Ishikawa (cell line): ENCODE measurements around the gene FAM111A.
A peak's percentile ranks its signal among the peaks of the same experiment; 100 is the strongest.

Experiments
- CEBPB ChIP-seq: IDR thresholded peaks from 2 replicates; pipeline ENCODE4 v1.6.1; 2012
- CREB1 ChIP-seq: IDR thresholded peaks from 2 replicates; pipeline ENCODE4 v1.6.1; 2012; ENCODE audit warnings: low read depth
- EGR1 ChIP-seq: IDR thresholded peaks from 2 replicates; pipeline ENCODE4 v1.6.1; 2012
- EP300 ChIP-seq: IDR thresholded peaks from 2 replicates; pipeline ENCODE4 v1.6.1; 2012; ENCODE audit warnings: borderline replicate concordance
- FOXM1 ChIP-seq: IDR thresholded peaks from 2 replicates; pipeline ENCODE4 v1.6.1; 2012; ENCODE audit warnings: low read depth, borderline replicate concordance
- NFIC ChIP-seq: IDR thresholded peaks from 2 replicates; pipeline ENCODE4 v1.6.1; 2012
- RAD21 ChIP-seq: IDR thresholded peaks from 2 replicates; pipeline ENCODE4 v1.6.1; 2012; ENCODE audit warnings: low read depth
- REST ChIP-seq: IDR thresholded peaks from 2 replicates; pipeline ENCODE4 v1.6.1; 2012; ENCODE audit warnings: low read depth, mild to moderate bottlenecking
- TAF1 ChIP-seq: IDR thresholded peaks from 2 replicates; pipeline ENCODE4 v1.6.1; 2012; ENCODE audit warnings: low read depth, mild to moderate bottlenecking
- TCF12 ChIP-seq: IDR thresholded peaks from 2 replicates; pipeline ENCODE4 v1.6.1; 2012; ENCODE audit warnings: low read depth
- TEAD4 ChIP-seq: IDR thresholded peaks from 2 replicates; pipeline ENCODE4 v1.6.1; 2012
- YY1 ChIP-seq: IDR thresholded peaks from 2 replicates; pipeline ENCODE4 v1.6.1; 2012; ENCODE audit warnings: low read depth
- ZBTB7A ChIP-seq: IDR thresholded peaks from 2 replicates; pipeline ENCODE4 v1.6.1; 2012; ENCODE audit warnings: low read depth
- TF ChIP-seq, protein P1 (sequence below): IDR thresholded peaks from 2 replicates; pipeline ENCODE4 v1.6.1; 2012
- TF ChIP-seq, protein P2 (sequence below): IDR thresholded peaks from 2 replicates; pipeline ENCODE4 v1.6.1; 2012

FAM111A gene

GRCh38 chr11:59135648-59136461 lies 6.8 kb upstream of the FAM111A start:
- TF ChIP-seq RAD21 (peak; percentile 88), YY1 (no peak), CEBPB (no peak)
- TF ChIP-seq, protein P1, sequence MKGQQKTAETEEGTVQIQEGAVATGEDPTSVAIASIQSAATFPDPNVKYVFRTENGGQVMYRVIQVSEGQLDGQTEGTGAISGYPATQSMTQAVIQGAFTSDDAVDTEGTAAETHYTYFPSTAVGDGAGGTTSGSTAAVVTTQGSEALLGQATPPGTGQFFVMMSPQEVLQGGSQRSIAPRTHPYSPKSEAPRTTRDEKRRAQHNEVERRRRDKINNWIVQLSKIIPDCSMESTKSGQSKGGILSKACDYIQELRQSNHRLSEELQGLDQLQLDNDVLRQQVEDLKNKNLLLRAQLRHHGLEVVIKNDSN: no peak
- TF ChIP-seq, protein P2, sequence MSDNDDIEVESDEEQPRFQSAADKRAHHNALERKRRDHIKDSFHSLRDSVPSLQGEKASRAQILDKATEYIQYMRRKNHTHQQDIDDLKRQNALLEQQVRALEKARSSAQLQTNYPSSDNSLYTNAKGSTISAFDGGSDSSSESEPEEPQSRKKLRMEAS: peak; percentile 23; the same call in 1 of the 2 replicates

DNA sequence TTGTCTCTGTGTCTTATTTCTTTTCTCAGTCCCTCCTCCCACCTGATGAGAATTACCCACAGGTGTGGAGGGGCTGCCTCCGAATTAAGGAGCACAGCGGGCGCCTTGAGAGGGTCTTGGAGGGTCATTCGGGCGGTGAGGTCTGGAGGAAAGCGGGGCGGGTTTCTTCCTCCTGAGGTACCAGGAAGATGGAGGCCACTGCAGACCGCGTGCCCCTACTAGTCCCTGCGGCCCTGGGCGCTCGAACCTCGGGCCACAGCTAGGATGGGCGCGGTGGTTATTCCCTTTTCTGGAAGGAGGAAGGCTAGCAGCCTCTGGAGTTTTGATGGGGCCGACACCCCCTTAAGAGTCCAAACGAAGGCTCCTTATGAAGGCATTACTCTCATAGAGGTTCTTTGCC lies 5.5 kb upstream of the FAM111A start:
- no peak for TF ChIP-seq TEAD4
- no peak for TF ChIP-seq CEBPB
- no peak for TF ChIP-seq NFIC
- TF ChIP-seq YY1: no peak
- TF ChIP-seq CREB1: no peak
- no peak for TF ChIP-seq EGR1
- no peak for TF ChIP-seq FOXM1
- TF ChIP-seq, protein P2: no peak
- TF ChIP-seq, protein P1: no peak
- no peak for TF ChIP-seq REST
- no peak for TF ChIP-seq TAF1
- TF ChIP-seq EP300: no peak
- no peak for TF ChIP-seq ZBTB7A
- TF ChIP-seq TCF12: no peak
- TF ChIP-seq RAD21: no peak

DNA sequence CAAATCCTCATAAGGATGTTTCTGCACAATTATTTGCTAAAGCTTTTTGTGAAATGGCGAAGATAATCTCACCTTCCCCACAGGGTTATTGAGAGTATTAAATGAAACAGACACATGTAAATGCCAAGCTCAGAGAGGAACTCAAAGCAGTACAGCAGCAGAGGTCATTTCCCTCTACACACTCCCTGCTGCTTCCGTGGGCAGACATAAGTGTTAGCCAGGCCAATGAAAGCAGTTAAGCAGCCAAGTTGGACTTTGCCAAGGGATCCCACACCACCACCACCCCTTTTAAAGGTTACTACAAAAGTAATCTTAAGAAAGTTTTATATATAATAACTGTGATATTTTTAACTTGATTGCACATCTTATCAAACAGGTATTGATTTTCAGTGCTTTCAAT lies 4.0 kb upstream of the FAM111A start:
- TF ChIP-seq TCF12 (no peak), REST (no peak), YY1 (no peak)

GRCh38 chr11:59141191-59141590 lies 1.5 kb upstream of the FAM111A start:
- TF ChIP-seq NFIC: no peak
- no peak for TF ChIP-seq EP300
- no peak for TF ChIP-seq TCF12
- no peak for TF ChIP-seq CREB1
- TF ChIP-seq, protein P1: no peak
- no peak for TF ChIP-seq CEBPB
- TF ChIP-seq, protein P2: no peak
- TF ChIP-seq TAF1: no peak
- TF ChIP-seq YY1: no peak
- no peak for TF ChIP-seq ZBTB7A
- TF ChIP-seq REST: no peak
- TF ChIP-seq FOXM1: no peak
- no peak for TF ChIP-seq TEAD4
- no peak for TF ChIP-seq EGR1
- no peak for TF ChIP-seq RAD21
